K562 (cell line): ENCODE measurements around the gene C9. TPM values are rescaled to one million over a fixed set of nuclear protein-coding genes. Genes with fewer than 3 reads are reported as not detected.

Experiments used
- ATAC-seq: fragments of 200-7000 bp; cut with Tn5 transposase; 3 replicates; pipeline ENCODE4 v1.9.1; 2020; ENCODE audit warnings: moderate library complexity
- BruUV-seq: library from RNA; stranded (reverse); fragments of 400-500 nt; replicated peaks from 2 replicates; lab custom pipeline; 2021; lab: Mats Ljungman, UMichigan
- CTCF ChIA-PET: fragments of 300-600 bp; formaldehyde crosslinking; extraction: SDS; loops from one replicate; lab custom pipeline; 2021; ENCODE audit warnings: low intra/inter-chr PET ratio; lab: Yijun Ruan, JAX
- POLR2A ChIA-PET: fragments of 300-600, 350-650 bp; sonication (Branson Sonifier 250); formaldehyde crosslinking; extraction: SDS; loops from one replicate; lab custom pipeline; 2021; ENCODE audit warnings: antibody characterized with exemption, inconsistent platforms; lab: Yijun Ruan, JAX
- DNase-seq, 4 experiments: peaks; one replicate each; pipeline versions ENCODE4 v3.0.0 to v3.0.0-alpha.2; 2011 to 2018; ENCODE audit warnings: low spot score in 3 of 4, mixed read lengths in 3 of 4; ENCODE audit errors: extremely low read depth in 1 of 4
- FAIRE-seq: peaks from 2 replicates; lab custom pipeline; 2011; peaks lifted over from hg19 to GRCh38; lab: Jason Lieb, UNC
- H2AFZ ChIP-seq: 2 replicates; pipeline ENCODE4 v1.6.0; 2011; ENCODE audit warnings: low read depth, low read length, control low read depth, inconsistent platforms
- H3K27ac ChIP-seq: fragments of 200-600 bp; 3 replicates; pipeline ENCODE4 v1.8.0; 2011; ENCODE audit warnings: low read depth, mild to moderate bottlenecking, control low read depth, inconsistent platforms, low read length, moderate library complexity, mixed read lengths; ENCODE audit errors: extremely low read depth
- H3K27me3 ChIP-seq, 2 experiments: fragments of 300-600 bp in 1 of 2; 2 replicates in 1 of 2; 3 replicates in 1 of 2; pipeline versions ENCODE4 v1.6.0 to v1.8.0; 2011; ENCODE audit warnings: inconsistent platforms in 2 of 2, low read length in 2 of 2, mild to moderate bottlenecking in 1 of 2, mixed read lengths in 1 of 2, moderate library complexity in 1 of 2; ENCODE audit not compliant: control insufficient read depth in 2 of 2, insufficient read depth in 2 of 2
- H3K36me3 ChIP-seq: fragments of 300-600 bp; 3 replicates; pipeline ENCODE4 v1.8.0; 2011; ENCODE audit warnings: mild to moderate bottlenecking, low read length, inconsistent platforms; ENCODE audit not compliant: control insufficient read depth, insufficient read depth
- H3K4me1 ChIP-seq, 2 experiments: fragments of 200-600 bp in 1 of 2; replicated peaks in 1 of 2; 2 replicates in 1 of 2; 3 replicates in 1 of 2; pipeline versions ENCODE4 v1.5.1 to v1.8.0; 2011; ENCODE audit warnings: inconsistent platforms in 2 of 2, low read length in 2 of 2, mild to moderate bottlenecking in 1 of 2, mixed read lengths in 1 of 2, moderate library complexity in 1 of 2; ENCODE audit not compliant: control insufficient read depth in 2 of 2, insufficient read depth in 2 of 2
- H3K4me2 ChIP-seq: 2 replicates; pipeline ENCODE4 v1.6.1; 2011; ENCODE audit warnings: low read length, control low read depth, inconsistent platforms, mixed read lengths; ENCODE audit not compliant: insufficient read depth
- H3K4me3 ChIP-seq: fragments of 200-600 bp; sonication (generic), shearing (Covaris generic); 2 replicates; pipeline ENCODE4 v1.5.1; 2016; ENCODE audit warnings: control low read depth, inconsistent platforms
- H3K79me2 ChIP-seq: fragments of 200-600 bp; 3 replicates; pipeline ENCODE4 v1.8.0; 2011; ENCODE audit warnings: low read length, inconsistent platforms; ENCODE audit not compliant: control insufficient read depth, insufficient read depth
- H3K9ac ChIP-seq, 2 experiments: 2 replicates each; pipeline versions ENCODE4 v1.6.0 to v1.6.1; 2011; ENCODE audit warnings: low read depth in 2 of 2, low read length in 2 of 2, control low read depth in 1 of 2, inconsistent platforms in 1 of 2, mild to moderate bottlenecking in 1 of 2, mixed read lengths in 1 of 2; ENCODE audit not compliant: insufficient read depth in 1 of 2
- H3K9me1 ChIP-seq: one replicate; pipeline ENCODE4 v1.6.0; 2011; ENCODE audit warnings: inconsistent platforms, mild to moderate bottlenecking, low read length, moderate library complexity; ENCODE audit not compliant: control insufficient read depth, insufficient read depth
- H3K9me3 ChIP-seq: replicated peaks from 2 replicates; pipeline ENCODE4 v1.5.1; 2011; ENCODE audit warnings: low read depth, low read length, inconsistent platforms; ENCODE audit not compliant: control insufficient read depth, insufficient read depth
- H4K20me1 ChIP-seq: replicated peaks from 2 replicates; pipeline ENCODE4 v1.6.1; 2011; ENCODE audit warnings: low read length, inconsistent platforms, mixed read lengths; ENCODE audit not compliant: control insufficient read depth, insufficient read depth
- E4F1 ChIP-seq: fragments of 250-450 bp; sonication (Bioruptor Pico); IDR thresholded peaks from 2 replicates; pipeline ENCODE4 v1.5.0; 2021; ENCODE audit warnings: mild to moderate bottlenecking, borderline replicate concordance
- SRF ChIP-seq, 2 experiments: fragments of 250-450, 450-650 bp in 1 of 2; sonication (Bioruptor Pico) in 1 of 2; sonication (generic) in 1 of 2; formaldehyde crosslinking; IDR thresholded peaks; 2 replicates each; pipeline versions ENCODE4 v1.5.0 to v1.5.1; 2020 to 2022; ENCODE audit warnings: mild to moderate bottlenecking in 1 of 2, missing genetic modification reagents in 1 of 2
- WGBS: fragments of 100-300 bp; shearing (Covaris generic); methylation state at CpG from one replicate; pipeline ENCODE4 v1.1.6; 2016; ENCODE audit warnings: low coverage, mixed read lengths; ENCODE audit not compliant: insufficient coverage; ENCODE audit errors: missing lambda C conversion rate; 5-methylcytosine and 5-hydroxymethylcytosine counted together
- in situ Hi-C: fragments of 300-500 bp; cut with MboI; formaldehyde crosslinking; loops from 4 replicates; pipeline ENCODE4 v1.15.0; 2018; ENCODE audit warnings: inconsistent platforms, mixed read lengths
- intact Hi-C: fragments of 100-400 bp; cut with micrococcal nuclease; formaldehyde crosslinking; loops from 2 replicates; pipeline ENCODE4 v1.14.2; 2022
- polyA plus RNA-seq, 8 experiments: library from polyadenylated mRNA; depleted of rRNA in 4 of 8; stranded (reverse) in 5 of 8; unstranded in 3 of 8; fragments of >200 nt; fragmentation: Nextera tagmentation in 2 of 8; fragmentation: Illumina TruSeq in 1 of 8; extraction: Ambion mirVana in 2 of 8; extraction: Trizol in 1 of 8; gene quantifications; 2 replicates each; pipeline versions ENCODE4 v1.2.1 to v1.2.3, GENCODE V29; 2011 to 2014; ENCODE audit warnings: inconsistent platforms in 1 of 8, missing spikeins in 1 of 8
- total RNA-seq, 7 experiments: library from RNA; depleted of rRNA in 6 of 7; stranded (reverse); fragments of >200 nt in 6 of 7; fragmentation: Illumina TruSeq in 2 of 7; extraction: Trizol in 2 of 7; gene quantifications; 2 replicates each; pipeline versions ENCODE4 v1.2.1 to v1.2.3, GENCODE V29; 2011 to 2021; ENCODE audit warnings: low replicate concordance in 1 of 7

C9 gene
- total and polyA plus RNA-seq, 9 of the 15 experiments (the other 6 are each of a cell fraction or from before 2014, with no cell fraction given), result 0.08 to 0.38 TPM; not detected in 7

GRCh38 chr5:39405083-39405843 lies 41.0 kb upstream of the C9 start:
- no peaks in the 10 kb centered on the region for H3K36me3 ChIP-seq
- intact Hi-C loops, result no loop called here
- BruUV-seq, result no TSS peak
- ChIA-PET CTCF (no interaction called here), POLR2A (interaction anchor here (0.9 to 8.8 kb wide), 5 partner anchors 8 to 18 kb away, joined by 3 to 67 read pairs (median 6); partner anchors contain the start of gene DAB2)
- H3K27ac ChIP-seq, result no peak overlapping the region
- no peaks in the 10 kb centered on the region for H3K9me3 ChIP-seq
- no peak for DNase-seq
- in situ Hi-C loops, result no loop called here
- H3K4me1 ChIP-seq, result peaks cover 0 to 12% of the 10 kb centered on the region in 2 experiments; a peak in 4 of 5 replicates
- H2AFZ ChIP-seq, result no peak overlapping the region
- no peaks in the 10 kb centered on the region for H3K79me2 ChIP-seq
- ATAC-seq, result no peak
- no peak for TF ChIP-seq E4F1 (CRISPR knock-in tag)
- TF ChIP-seq SRF (CRISPR knock-in tag; IDR thresholded peaks at IDR 0.05), result peak in 1 of 2 experiments; percentile 42; a peak in 1 of 4 replicates
- TF ChIP-seq, all 486 proteins: peak for 1
- Histone ChIP-seq H3K27me3 (no peaks in the 10 kb centered on the region), H3K4me2 (no peak overlapping the region), H4K20me1 (no peaks in the 10 kb centered on the region), H3K9me1 (no peaks in the 10 kb centered on the region), H3K9ac (no peak overlapping the region), H3K4me3 (no peak overlapping the region)
- 36% methylated on average over 5 of the region's 5 CpGs for WGBS
- no peak for FAIRE-seq
